ENCODE measurements around the gene KLHDC9.

KLHDC9 gene

GRCh38 chr1:161085165-161085564, 13.0 kb upstream of the KLHDC9 start:
- no peak overlapping the region for H3K27ac ChIP-seq
- no peak for TF ChIP-seq CTCF (conservative IDR thresholded peaks at IDR 0.05)

GRCh38 chr1:161086457-161086856, 11.7 kb upstream of the KLHDC9 start:
- no peak for TF ChIP-seq CTCF (conservative IDR thresholded peaks at IDR 0.05)
- no peak overlapping the region for H3K27ac ChIP-seq

- TF ChIP-seq CTCF (conservative IDR thresholded peaks at IDR 0.05), result no peak
- peak overlapping the region; percentile 79 for H3K27ac ChIP-seq
Observed at GRCh38 chr1:161088587-161089110, 9.5 kb upstream of the KLHDC9 start.

- peak within 1 kb of the TSS; percentile 79 for H3K27ac ChIP-seq
- peak; percentile 20; the same call in 1 of the 2 replicates for TF ChIP-seq CTCF (conservative IDR thresholded peaks at IDR 0.05)
Observed at GRCh38 chr1:161089251-161089924, 8.8 kb upstream of the KLHDC9 start, which contains the start of gene NECTIN4. TSS of gene NECTIN4 (minus strand) at chr1:161089558. CDS start at chr1:161089296, 262 bp downstream.

- peak overlapping the region; percentile 79 for H3K27ac ChIP-seq
- no peak for TF ChIP-seq CTCF (conservative IDR thresholded peaks at IDR 0.05)
Observed at GRCh38 chr1:161089938-161090337, 8.2 kb upstream of the KLHDC9 start.

GRCh38 chr1:161090617-161091016, 7.5 kb upstream of the KLHDC9 start:
- H3K27ac ChIP-seq, result no peak overlapping the region
- TF ChIP-seq CTCF (conservative IDR thresholded peaks at IDR 0.05), result no peak

GRCh38 chr1:161091093-161091492, 7.1 kb upstream of the KLHDC9 start:
- H3K27ac ChIP-seq, result no peak overlapping the region
- TF ChIP-seq CTCF (conservative IDR thresholded peaks at IDR 0.05), result no peak

All from VCaP (cell line).